WTC11 (cell line): ENCODE measurements around the gene PLTP. TPM values are rescaled to one million over a fixed set of nuclear protein-coding genes. Genes with fewer than 3 reads are reported as not detected.

Experiments used
- ATAC-seq: fragments of 200-7000 bp; cut with Tn5 transposase; 2 replicates; pipeline ENCODE4 v1.10.0; 2021; ENCODE audit warnings: mild to moderate bottlenecking, moderate library complexity
- CTCF ChIA-PET: fragments of 300-600 bp; sonication (Branson Sonifier 250); formaldehyde crosslinking; loops from one replicate; lab custom pipeline; 2021; ENCODE audit warnings: antibody characterized with exemption; lab: Charles Lee
- POLR2A ChIA-PET: fragments of 350-600 bp; sonication (Branson Sonifier 250); formaldehyde crosslinking; loops from one replicate; lab custom pipeline; 2021; ENCODE audit warnings: antibody characterized with exemption; lab: Charles Lee
- DNase-seq: peaks from one replicate; pipeline ENCODE4 v3.0.0; 2021; ENCODE audit warnings: low spot score
- H3K27ac Mint-ChIP-seq: 2 replicates; pipeline ENCODE4 v1.8.0; 2021; ENCODE audit warnings: mixed read lengths
- H3K27me3 Mint-ChIP-seq: 2 replicates; pipeline ENCODE4 v1.8.0; 2021; ENCODE audit warnings: low read depth, mild to moderate bottlenecking, moderate library complexity, mixed read lengths
- H3K36me3 Mint-ChIP-seq: 2 replicates; pipeline ENCODE4 v1.8.0; 2021; ENCODE audit warnings: mixed read lengths
- H3K4me1 Mint-ChIP-seq: 2 replicates; pipeline ENCODE4 v1.8.0; 2022; ENCODE audit warnings: mixed read lengths
- H3K4me3 Mint-ChIP-seq: 2 replicates; pipeline ENCODE4 v1.8.0; 2021; ENCODE audit warnings: mild to moderate bottlenecking, moderate library complexity, mixed read lengths
- H3K9me3 Mint-ChIP-seq: 2 replicates; pipeline ENCODE4 v1.8.0; 2021; ENCODE audit warnings: mixed read lengths
- ATF1 ChIP-seq: sonication (generic); formaldehyde crosslinking; IDR thresholded peaks from 2 replicates; pipeline ENCODE4 v1.8.1; 2023; ENCODE audit warnings: mild to moderate bottlenecking, moderate library complexity, missing genetic modification reagents
- CBFB ChIP-seq: sonication (generic); formaldehyde crosslinking; IDR thresholded peaks from 2 replicates; pipeline ENCODE4 v1.8.1; 2022; ENCODE audit warnings: mild to moderate bottlenecking, low read depth, missing genetic modification reagents
- CTCF ChIP-seq: fragments of 200-600 bp; IDR thresholded peaks from 2 replicates; pipeline ENCODE4 v1.8.0; 2022; ENCODE audit warnings: antibody characterized with exemption
- ELF4 ChIP-seq: sonication (generic); formaldehyde crosslinking; IDR thresholded peaks from 2 replicates; pipeline ENCODE4 v1.8.1; 2022; ENCODE audit warnings: low read depth, mild to moderate bottlenecking, moderate library complexity, missing genetic modification reagents
- ESRRA ChIP-seq: sonication (generic); formaldehyde crosslinking; IDR thresholded peaks from 2 replicates; pipeline ENCODE4 v1.8.1; 2022; ENCODE audit warnings: mild to moderate bottlenecking, missing genetic modification reagents, borderline replicate concordance
- IRF1 ChIP-seq: sonication (generic); formaldehyde crosslinking; IDR thresholded peaks from 2 replicates; pipeline ENCODE4 v1.8.0; 2023; ENCODE audit warnings: missing genetic modification reagents
- JUN ChIP-seq: sonication (generic); formaldehyde crosslinking; IDR thresholded peaks from 2 replicates; pipeline ENCODE4 v1.8.0; 2023; ENCODE audit warnings: mild to moderate bottlenecking, missing genetic modification reagents
- OVOL2 ChIP-seq: fragments of 250-450 bp; sonication (Bioruptor Pico); IDR thresholded peaks from 2 replicates; pipeline ENCODE4 v1.9.0; 2021; ENCODE audit warnings: mild to moderate bottlenecking, borderline replicate concordance
- PREB ChIP-seq: sonication (generic); formaldehyde crosslinking; IDR thresholded peaks from 2 replicates; pipeline ENCODE4 v1.8.1; 2022; ENCODE audit warnings: mild to moderate bottlenecking, missing genetic modification reagents, moderate library complexity, borderline replicate concordance
- PRRX2 ChIP-seq: fragments of 250-450 bp; sonication (Bioruptor Pico); IDR thresholded peaks from 2 replicates; pipeline ENCODE4 v1.8.0; 2021; ENCODE audit warnings: mild to moderate bottlenecking
- RORB ChIP-seq: fragments of 250-450 bp; sonication (Bioruptor Pico); IDR thresholded peaks from 2 replicates; pipeline ENCODE4 v1.9.0; 2021; ENCODE audit warnings: mild to moderate bottlenecking
- SP1 ChIP-seq: sonication (generic); formaldehyde crosslinking; conservative IDR thresholded peaks from 2 replicates; pipeline ENCODE4 v1.8.1; 2022; ENCODE audit warnings: missing genetic modification reagents
- TEAD1 ChIP-seq: sonication (generic); formaldehyde crosslinking; IDR thresholded peaks from 2 replicates; pipeline ENCODE4 v1.8.0; 2022; ENCODE audit warnings: mild to moderate bottlenecking, missing genetic modification reagents
- USF2 ChIP-seq: sonication (generic); formaldehyde crosslinking; IDR thresholded peaks from 2 replicates; pipeline ENCODE4 v1.8.1; 2023; ENCODE audit warnings: mild to moderate bottlenecking, missing genetic modification reagents, moderate library complexity
- ZNF219 ChIP-seq: sonication (generic); formaldehyde crosslinking; IDR thresholded peaks from 2 replicates; pipeline ENCODE4 v1.8.0; 2023; ENCODE audit warnings: missing genetic modification reagents, mild to moderate bottlenecking, borderline replicate concordance
- ZNF281 ChIP-seq: sonication (generic); formaldehyde crosslinking; IDR thresholded peaks from 2 replicates; pipeline ENCODE4 v1.8.0; 2023; ENCODE audit warnings: mild to moderate bottlenecking, missing genetic modification reagents
- ZNF396 ChIP-seq: fragments of 250-450 bp; sonication (Bioruptor Pico); IDR thresholded peaks from 2 replicates; pipeline ENCODE4 v1.8.0; 2021; ENCODE audit warnings: mild to moderate bottlenecking, moderate library complexity, borderline replicate concordance
- ZSCAN18 ChIP-seq: fragments of 250-450 bp; sonication (Bioruptor Pico); IDR thresholded peaks from 2 replicates; pipeline ENCODE4 v2.1.2; 2022; ENCODE audit warnings: mild to moderate bottlenecking, moderate library complexity
- total RNA-seq: library from RNA; stranded (reverse); gene quantifications from 3 replicates; pipeline ENCODE4 v1.2.3, GENCODE V29; 2021

Gene PLTP
- total RNA-seq, 1 experiment from 2014 or later: 109 TPM

GRCh38 chr20:45953672-45954071, 41.7 kb upstream of the PLTP start (continued):
- no peak for TF ChIP-seq RORB (CRISPR knock-in tag)
- TF ChIP-seq JUN (CRISPR knock-in tag): no peak

GRCh38 chr20:45952861-45953260, 40.9 kb upstream of the PLTP start:
- Mint-ChIP-seq H3K9me3 (no peaks in the 10 kb centered on the region), H3K27me3 (no peaks in the 10 kb centered on the region), H3K27ac (no peak overlapping the region), H3K36me3 (peaks cover 21% of the 10 kb centered on the region), H3K4me1 (peaks cover 5% of the 10 kb centered on the region), H3K4me3 (no peak overlapping the region)
- no peak for DNase-seq
- no peak for ATAC-seq
- no peak for TF ChIP-seq SP1 (CRISPR knock-in tag)
- no peak for TF ChIP-seq ZNF396 (CRISPR knock-in tag)
- TF ChIP-seq TEAD1: no peak
- no peak for TF ChIP-seq PRRX2
- no peak for TF ChIP-seq CBFB
- TF ChIP-seq JUN (CRISPR knock-in tag): no peak
- TF ChIP-seq ELF4 (CRISPR knock-in tag): no peak
- ChIA-PET POLR2A (no interaction called here), CTCF (interaction anchor here (0.8 to 1.1 kb wide), 3 partner anchors 17 to 51 kb away, joined by 3 read pairs; no protein-coding TSS in a partner anchor)

- Mint-ChIP-seq H3K27me3 (no peaks in the 10 kb centered on the region), H3K4me3 (no peak overlapping the region), H3K27ac (peak overlapping the region; percentile 76; the same call in 1 of the 2 replicates)
- CTCF ChIA-PET: interaction anchor here (0.8 to 1.7 kb wide), 4 partner anchors 18 to 52 kb away, joined by 3 to 5 read pairs (median 3); no protein-coding TSS in a partner anchor
- ATAC-seq: no peak
- TF ChIP-seq CTCF (no peak), ZSCAN18 (CRISPR knock-in tag) (no peak), ATF1 (CRISPR knock-in tag) (no peak), ESRRA (CRISPR knock-in tag) (no peak), ZNF281 (CRISPR knock-in tag) (no peak), PREB (no peak), ZNF219 (CRISPR knock-in tag) (no peak), USF2 (CRISPR knock-in tag) (no peak), IRF1 (CRISPR knock-in tag) (no peak), OVOL2 (no peak)
- TF ChIP-seq, all 79 proteins: peak for 0
- no peak for DNase-seq
- H3K4me1 Mint-ChIP-seq: peaks cover 5% of the 10 kb centered on the region
- no peaks in the 10 kb centered on the region for H3K9me3 Mint-ChIP-seq
- POLR2A ChIA-PET: interaction anchor here (1.2 to 1.5 kb wide), 2 partner anchors 14 to 18 kb away, joined by 3 read pairs; no protein-coding TSS in a partner anchor
- peaks cover 21% of the 10 kb centered on the region for H3K36me3 Mint-ChIP-seq
These were observed 40.2 kb upstream of the PLTP start for GRCh38 chr20:45951925-45952834.
